ENCODE data around the gene IFRD1.

IFRD1 gene, protein sequence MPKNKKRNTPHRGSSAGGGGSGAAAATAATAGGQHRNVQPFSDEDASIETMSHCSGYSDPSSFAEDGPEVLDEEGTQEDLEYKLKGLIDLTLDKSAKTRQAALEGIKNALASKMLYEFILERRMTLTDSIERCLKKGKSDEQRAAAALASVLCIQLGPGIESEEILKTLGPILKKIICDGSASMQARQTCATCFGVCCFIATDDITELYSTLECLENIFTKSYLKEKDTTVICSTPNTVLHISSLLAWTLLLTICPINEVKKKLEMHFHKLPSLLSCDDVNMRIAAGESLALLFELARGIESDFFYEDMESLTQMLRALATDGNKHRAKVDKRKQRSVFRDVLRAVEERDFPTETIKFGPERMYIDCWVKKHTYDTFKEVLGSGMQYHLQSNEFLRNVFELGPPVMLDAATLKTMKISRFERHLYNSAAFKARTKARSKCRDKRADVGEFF

DNA sequence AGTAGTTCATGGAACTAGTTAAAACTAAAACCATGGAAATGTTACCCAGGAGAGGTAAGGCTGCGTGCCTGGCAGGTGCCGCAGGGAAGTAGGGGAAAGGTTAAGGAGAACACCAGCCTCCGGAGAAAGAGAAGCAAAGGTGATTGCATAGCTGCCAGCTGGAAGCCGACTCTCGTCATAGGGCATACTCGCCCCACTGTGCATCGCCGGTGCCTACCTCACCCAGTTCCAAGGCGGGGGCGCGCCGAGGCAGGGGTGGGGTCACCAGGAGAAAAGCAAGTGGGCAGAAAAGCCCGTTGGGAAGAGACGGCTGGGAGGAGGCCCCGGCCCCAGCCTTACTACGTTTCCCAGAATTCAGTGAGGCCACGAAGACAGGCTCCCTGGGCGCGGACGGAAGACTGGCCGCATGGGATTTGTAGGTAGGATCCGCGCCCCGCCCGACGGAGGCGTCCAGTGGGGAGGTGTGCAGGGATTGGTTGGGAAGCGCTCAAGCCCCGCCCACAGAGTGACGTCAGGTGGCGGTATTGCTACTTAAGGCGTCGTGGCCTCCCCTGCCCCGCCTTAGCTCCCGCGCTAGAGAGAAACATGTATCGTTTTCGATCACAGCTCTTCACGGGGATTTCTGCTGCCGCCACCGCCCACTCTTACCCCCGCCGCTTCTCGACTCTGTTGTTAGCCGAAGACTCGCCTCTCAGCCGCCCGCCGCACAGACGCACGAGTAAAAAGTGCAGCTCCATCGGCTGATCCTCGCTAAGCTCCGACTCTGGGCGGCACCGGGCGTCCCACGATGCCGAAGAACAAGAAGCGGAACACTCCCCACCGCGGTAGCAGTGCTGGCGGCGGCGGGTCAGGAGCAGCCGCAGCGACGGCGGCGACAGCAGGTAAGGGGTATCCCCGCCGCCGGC, at the start of gene IFRD1:
Gene IFRD1 (plus strand): TSS at position 559 of the 905 bp plus-strand sequence. CDS start 229 bp downstream, at position 788.
- peak; percentile 99 for DNase-seq

DNA sequence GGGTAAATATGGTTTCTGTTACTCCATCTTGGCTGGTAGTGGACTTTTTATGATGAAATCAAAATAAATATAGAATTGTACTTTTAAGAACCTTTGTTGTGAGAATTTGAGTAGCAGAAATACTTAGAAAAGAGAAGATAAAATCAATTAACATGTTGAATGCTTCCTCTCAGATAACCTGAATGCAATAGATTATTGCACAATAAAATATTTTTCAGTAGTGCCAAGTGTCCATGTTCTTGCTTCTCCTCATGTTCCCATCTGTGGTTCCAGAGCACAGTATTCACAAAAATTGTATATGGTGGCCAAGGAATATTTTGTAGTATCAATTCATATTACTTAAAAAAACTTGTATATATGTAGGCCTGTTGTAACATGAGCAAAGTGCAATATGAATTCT, 45.9 kb upstream of the IFRD1 start:
- no peak for DNase-seq

DNA sequence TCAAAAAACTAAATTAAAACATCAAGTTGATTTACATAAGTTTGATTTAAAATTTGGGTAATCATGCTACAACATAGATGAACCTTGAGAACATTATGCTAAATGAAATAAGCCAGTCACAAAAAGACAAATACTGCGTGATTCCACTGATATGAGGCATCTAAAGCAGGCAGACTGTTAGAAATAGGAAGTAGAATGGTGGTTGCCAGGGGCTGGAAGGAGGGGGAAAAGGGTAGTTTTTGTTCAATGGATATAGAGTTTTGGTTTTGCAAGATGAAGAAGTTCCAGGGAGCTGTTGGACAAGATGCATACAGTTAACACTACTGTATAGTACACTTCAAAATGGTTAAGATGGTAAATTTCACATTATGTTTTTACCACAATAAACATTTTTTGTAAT, 45.0 kb upstream of the IFRD1 start:
- no peak for DNase-seq

DNA sequence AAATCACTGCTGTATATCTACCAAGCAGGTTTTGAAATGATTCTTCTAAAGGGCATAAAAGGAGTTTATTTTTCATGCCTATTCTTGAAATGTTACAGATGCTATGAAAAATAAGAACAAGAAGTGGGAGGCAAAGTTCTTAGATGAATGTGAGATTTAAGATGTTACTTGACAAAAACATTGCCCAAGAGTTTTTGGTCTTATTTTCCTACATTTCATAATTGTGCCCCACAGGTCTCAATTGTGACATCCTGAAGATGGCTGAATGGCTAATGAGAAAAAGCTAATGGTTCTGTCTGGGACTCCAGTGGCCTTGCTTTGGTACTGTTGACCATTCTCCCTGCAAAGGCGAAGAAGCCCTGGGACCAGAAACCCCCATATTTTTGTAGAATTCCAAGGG, 43.0 kb upstream of the IFRD1 start:
- DNase-seq, result no peak

DNA sequence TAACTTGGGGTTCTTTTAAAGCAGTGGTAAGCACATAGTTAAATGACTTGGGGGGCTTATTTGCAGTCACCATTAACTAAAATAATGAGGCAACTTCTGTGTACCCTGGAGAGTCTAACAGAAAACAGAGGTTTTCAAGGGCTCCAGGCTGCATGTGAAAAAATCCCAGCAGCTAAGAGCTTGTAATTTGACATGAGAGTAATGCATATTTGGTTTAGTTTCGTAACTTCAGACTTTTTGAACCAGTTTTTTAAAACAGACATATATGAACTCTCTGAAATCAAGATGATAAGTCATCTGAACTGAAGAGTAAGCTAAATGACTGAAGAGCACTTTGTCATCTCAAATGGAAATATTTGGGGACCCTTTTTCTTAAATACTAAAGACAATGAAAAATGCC, 40.2 kb upstream of the IFRD1 start:
- no peak for DNase-seq

DNA sequence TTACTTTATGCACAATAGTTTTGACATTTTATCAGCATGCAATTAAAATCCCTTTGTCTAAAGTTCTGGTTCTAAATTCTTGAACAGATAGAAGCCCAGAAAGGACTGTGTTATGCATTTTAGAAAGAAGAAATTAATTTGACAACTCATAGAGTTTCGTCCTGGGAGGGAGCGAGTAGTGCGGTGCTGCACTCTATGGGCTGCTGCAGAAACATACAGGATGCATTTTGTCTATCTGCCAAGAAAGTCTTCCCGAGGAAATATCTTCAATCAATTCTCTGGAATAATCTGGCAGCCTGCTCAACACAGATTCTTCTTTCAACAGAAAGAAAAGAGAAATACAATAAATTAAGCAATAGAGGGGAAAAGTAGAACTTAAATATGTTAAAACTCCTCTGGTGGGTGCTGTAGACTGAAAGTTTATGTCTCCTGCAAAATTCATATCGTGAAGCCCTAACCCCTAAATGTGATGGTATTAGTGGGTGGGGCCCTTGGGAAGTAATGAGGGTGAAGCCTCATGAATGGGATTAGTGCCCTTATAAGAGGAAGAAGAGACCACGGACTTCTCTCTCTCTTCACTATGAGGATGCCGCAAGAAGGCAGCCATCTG, 39.0 kb upstream of the IFRD1 start:
- peak; percentile 48 for DNase-seq

DNA sequence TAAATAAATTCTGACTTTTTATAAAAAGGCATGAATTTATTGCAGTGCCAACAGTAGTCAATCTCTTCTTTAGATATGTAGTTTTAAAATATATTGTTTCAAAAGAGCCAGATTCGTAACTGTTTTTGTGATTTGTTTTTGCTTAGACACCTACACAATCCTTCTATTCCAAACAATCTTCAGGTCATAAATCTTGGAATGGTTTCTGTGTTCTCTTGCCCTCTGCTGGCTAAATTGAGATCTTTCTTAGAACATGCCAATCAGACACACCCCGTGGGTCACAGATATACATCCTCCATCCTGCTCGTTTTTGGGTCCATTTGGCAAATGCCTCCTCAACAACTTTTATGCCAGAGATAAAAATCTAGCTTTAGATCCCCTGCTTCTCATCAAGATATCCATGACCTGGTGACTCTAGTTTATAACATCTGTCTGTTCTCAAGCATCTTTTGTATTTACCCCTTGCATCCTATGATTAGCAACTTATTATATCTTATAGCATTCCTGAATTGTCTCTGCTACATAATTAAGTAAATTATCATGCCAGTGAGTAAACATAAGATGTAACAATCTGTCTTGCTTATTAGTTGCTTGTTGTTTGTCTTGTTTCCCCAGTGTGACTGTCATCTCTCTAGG, 35.3 kb upstream of the IFRD1 start:
- peak; percentile 49 for DNase-seq

DNA sequence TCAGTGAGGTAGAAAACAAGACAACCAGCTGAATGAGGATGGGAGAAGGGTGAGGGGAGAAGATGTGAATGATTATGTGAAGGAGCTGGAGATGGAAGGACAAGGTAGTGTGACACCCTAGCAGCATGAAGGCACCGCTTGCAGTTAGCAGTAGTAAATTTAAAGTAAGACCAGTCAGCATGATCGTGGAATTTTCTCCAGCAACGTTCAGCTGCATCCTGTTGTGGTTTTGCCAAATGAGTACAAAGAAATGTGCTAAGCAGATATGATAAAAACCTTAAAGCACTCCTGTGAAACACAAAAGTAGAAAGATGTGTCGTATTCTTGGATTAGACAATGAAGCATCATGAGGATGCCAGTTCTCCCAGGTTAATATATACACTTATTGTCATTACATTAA, 34.1 kb upstream of the IFRD1 start:
- no peak for DNase-seq

DNA sequence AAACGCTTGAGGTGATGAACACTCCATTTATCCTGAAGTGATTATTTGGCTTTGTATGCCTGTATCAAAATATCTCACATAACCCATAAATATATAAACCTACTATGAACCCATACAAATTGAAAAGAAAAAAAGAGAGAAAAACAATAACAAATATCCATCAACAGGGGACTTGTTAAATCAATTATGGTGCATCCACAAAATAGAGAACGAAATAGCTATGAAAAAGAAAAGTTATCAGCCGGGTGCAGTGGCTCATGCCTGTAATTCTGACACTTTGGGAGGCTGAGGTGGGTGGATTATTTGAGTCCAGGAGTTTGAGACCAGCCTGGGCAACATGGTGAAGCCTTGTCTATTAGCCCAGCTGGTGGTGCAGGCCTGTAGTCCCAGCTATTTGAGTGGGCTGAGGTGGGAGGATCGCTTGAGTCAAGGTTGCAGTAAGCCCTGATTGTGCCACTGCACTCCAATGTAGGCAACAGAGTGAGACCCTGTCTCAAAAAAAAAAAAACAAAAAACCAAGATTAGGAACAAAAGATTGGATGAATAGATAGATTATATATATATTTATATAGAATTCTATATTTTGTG, 30.6 kb upstream of the IFRD1 start:
- DNase-seq, result no peak

DNA sequence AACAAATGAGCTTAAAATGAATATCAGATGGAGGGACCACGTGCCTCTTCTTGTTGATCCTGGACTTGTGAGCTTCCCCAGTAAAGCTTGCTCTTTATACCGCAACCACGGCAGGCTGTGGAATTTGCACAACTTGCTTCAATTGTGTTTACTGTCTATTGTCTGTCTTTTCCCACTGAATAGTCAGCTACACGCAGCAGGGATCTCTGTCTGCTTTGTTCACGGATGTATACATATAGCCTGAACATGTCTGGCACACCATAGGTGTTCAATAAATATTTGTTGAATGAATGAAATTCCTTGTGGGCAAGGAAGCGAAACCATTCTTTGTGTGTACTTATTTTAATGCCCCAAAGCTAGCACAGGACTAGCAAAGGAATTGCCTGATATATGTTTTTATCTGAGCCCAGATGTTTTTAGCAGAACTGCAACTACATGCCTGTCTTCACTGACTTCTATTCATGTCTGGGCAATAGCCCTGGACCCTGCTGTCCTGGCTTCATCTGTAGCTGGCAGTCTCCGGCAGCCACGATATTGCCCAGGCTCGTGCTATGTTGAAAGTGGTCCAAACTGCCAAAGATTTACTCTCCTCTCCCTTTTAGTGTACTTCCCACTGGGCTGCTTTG, 29.9 kb upstream of the IFRD1 start:
- peak; percentile 42 for DNase-seq

DNA sequence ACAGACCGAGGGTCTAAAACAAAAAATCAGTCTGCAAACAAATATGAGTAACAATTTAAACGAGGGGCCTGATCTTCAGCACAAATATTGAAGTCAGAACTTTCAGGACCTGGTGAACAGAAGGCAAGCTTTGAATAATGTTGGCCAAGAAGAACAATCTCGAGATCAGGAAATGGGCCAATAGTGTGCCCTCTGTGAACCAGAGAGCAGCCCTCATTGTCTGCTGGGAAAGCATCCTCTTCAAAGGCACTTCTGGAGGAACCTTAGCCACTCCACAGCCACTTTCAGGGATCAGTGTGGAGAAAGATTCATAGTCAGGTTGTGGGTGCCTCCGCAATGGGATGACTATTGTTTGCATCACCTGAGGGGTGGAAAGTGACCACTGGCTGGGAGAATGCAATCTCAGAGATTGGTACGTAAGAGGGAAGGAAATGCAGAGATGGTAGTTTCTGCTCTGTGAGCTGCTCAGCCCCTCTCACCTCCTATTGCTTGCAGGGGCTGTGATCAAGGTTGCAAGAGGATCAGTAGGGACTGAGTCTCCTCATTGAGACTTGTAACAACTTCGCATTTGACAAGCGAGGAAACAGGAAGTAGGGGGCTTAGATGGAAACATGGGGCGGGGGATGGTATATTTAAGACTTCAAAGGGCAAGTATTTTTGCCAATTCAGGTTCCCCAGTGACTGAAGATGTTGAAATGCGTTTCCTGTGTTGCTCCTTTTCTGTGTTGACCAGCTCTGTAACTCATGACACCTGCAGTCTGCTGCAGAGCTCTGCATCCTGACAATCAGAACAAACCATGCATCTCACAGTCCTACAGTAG, 28.4 kb upstream of the IFRD1 start:
- DNase-seq, result no peak

DNA sequence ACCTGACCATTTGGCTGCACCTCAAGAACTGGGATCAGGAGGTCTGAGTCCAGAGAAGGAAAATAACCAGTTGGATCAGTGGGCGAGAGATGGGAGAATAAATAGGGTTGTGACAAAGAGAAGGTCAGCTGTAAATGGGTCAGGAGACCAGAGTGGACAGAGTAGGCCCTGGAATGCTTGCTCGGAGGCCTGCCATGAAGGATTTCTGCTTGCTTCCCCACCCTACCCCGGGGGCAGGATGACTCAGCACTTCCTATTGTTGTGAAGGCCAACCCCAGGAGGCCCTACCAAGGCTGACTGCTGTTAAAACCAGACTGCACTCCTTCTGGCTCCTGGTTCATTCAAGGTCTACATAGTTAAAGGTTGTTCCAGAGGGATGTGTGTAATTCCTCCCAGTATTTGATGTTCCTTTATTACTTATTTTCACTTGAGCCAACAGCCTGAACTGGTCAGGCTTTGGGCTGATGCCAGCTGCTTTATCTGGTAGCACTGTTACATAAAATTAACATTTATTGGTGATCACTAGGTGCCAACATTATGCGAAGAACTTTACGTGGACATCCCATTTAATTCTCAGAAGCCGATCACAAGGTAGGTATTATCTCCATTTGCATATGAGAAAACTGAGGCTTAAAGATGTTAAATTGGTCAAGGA, 27.3 kb upstream of the IFRD1 start:
- peak; percentile 66 for DNase-seq

DNA sequence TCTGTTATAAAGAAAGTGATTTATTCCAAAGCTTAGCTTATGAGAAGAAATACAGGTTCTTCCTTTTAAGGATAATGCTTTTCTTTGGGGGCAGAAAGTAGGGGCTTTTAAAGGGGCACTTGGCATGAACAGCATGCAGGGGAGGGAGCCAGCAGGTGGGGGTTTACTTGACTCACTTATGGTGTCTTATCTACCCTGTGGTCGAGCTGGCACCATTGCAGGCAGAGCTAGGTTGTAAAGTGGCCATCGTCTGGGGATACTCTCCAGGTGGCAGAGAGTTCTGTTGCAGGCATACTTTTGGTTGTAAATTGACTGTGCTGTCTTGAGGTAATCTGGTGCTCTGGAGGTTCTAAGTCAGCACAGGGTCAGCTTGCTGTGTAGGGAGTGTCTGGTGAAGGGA, 26.3 kb upstream of the IFRD1 start:
- no peak for DNase-seq

DNA sequence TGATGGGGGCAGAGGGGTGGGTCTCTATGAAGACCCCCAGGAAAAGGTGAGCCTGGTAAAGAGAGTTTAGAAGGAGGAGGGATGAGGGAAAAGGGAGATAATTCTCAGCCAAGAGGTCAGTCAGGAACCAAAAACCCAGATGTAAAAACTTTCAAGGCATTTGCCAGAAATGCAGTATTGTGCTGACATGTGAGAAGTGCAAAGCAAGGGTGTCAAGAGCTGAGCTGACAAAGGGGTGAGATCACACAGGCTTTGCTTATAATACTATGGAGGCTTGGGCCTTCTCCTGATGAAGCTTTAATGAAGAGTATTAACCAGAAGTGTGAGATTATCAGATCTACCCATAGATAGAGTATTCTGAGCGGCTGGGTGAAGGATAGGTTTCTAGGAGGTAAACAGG, 22.3 kb upstream of the IFRD1 start:
- no peak for DNase-seq

DNA sequence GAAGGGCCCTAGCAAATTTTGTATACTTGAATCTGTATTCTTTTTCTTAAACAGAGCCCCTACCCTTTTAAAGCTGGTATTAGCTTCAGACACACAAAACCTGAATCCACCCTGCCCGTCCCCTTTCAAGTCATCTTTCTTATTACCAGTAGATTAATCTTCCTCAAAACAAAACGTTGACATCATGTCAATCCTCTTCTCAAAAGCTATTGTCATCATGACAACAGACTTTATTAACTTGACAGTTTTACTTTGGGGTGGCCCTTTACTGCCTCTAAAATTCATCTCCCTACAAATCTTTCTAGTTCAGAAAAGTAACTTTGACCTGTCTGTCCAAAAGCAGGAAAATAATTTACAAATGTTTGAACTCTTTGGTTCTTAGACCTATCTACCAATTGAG, 21.5 kb upstream of the IFRD1 start:
- no peak for DNase-seq

DNA sequence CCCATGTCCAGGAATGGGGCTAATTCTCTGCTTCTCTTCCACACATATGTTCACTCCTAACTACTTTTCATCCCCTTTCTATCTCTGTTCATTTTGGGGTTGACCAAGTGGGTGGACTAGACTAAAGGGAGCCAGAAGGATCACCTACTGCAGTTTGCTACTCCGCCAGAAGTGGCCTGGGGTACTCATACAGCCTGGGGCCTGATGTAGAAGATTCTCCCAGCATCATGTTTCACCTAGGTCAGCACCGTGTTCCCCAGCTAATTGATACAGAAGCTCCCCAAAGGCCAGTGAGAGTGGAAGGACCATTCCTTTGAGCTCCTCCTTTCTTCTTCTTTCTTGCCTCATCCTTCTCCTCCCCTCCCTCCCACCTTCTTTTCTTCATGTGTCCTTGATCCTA, 19.6 kb upstream of the IFRD1 start:
- DNase-seq, result no peak

DNA sequence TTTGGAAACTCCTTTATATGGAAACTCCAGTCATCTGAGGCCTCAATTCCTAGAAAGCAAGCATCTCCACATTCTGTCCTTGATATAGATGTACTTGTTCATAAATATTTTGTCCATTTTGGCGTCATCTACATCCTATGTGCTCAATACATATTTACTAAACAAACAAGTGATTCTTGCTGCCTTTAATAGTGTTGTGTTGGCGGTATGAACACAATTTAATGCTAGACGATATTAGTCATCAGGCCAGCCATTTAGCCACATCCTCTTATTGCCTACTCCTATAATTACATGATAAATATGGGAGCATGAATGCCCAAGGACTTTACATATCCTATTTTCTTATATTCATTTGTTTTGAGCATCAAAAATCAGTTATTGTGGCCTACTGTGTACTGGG, 18.5 kb upstream of the IFRD1 start:
- no peak for DNase-seq

DNA sequence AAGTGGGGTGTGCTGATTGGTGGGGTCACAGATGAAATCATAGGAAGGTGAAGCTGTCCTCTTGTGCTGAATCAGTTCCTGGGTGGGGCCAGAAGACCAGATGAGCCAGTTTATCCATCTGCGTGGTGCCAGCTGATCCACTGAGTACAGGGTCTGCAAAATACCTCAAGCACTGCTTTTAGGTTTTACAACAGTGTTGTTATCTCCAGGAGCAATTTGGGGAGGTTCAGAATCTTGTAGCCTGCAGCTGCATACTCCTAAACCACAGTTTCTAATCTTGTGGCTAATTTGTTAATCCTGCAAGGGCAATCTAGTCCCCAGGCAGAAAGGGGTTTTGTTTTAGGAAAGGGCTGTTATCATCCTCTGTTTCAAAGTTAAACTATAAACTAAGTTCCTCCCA, 17.0 kb upstream of the IFRD1 start:
- DNase-seq, result no peak

DNA sequence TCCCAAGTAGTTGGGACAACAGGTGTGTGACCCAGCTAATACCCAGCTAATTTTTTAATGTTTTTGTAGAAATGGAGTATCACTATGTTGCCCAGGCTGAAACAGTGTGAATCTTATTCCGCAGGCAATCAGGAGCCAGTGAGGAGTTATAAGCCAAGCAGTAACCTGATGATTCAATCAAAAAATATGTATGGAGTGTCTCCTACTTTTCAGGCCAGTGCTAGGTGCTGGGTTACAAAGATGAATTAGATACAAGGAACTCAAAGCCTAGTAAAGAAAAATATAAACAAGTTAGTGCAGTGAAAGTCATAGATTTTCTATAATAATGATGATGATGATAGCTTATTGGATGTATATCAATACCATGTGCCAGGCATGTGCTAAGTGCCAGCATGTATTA, 13.2 kb upstream of the IFRD1 start:
- no peak for DNase-seq

DNA sequence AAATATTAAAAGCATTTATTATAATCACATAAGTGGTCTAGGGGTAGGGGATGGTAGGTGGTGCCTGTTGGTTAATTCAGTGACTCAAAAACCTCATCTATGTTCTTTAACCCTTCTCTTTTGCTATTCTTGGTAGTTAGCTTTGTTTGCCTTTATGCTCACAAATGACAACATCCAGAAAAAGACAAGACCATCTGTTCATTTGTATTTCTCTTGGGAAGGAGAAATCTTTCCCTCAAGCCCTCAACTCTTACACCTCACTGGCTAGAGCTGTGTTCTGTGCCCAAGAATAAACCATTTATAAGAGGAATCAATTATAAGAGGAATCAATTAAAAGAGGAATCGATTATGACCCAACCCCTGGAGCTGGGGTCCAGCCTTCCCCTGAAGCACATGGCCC, 10.8 kb upstream of the IFRD1 start:
- DNase-seq, result no peak

DNA sequence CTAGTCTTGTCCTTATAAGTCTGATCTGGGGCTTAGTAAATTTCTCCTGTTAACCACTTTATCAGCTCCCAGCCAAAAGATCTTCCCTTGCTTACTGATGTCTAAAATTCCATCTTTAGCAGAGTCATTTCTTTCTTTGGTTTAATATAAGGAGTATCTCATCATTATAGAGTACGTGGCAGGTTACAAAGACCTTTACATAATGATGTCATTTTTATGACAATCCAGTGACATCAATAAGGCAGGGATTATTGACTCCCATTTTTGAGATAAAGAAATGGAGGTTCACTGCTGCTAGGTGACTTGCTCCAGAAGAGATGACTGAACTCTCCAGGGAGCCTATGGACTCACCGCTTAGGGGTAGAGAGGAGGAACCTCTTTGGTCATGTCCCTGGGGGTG, 8.1 kb upstream of the IFRD1 start:
- DNase-seq, result no peak

Data from DMS 273 treated with DMSO at 0.1 percent for 48 hours (cell line).